ENCODE data around the gene TMEM163. TPM values are rescaled to one million over a fixed set of nuclear protein-coding genes. Genes with fewer than 3 reads are reported as not detected.
"Not testable (repeated sequence)": the region's sequence is repeated elsewhere in the genome, so short reads cannot be mapped to it uniquely, and the experiment has no call there.

TMEM163 gene
- total RNA-seq, 1 experiment from 2014 or later = 0.78 TPM

- DNase-seq (ENCODE audit: low read depth) = no peak
- in situ Hi-C loops (cut with HindIII; ENCODE audit: low pct_unique_long_range_greater_than_20kb, low sequenced_read_pairs) = no loop called here
These were observed 7.8 kb upstream of the TMEM163 start for GRCh38 chr2:134726645-134727044.

DNA sequence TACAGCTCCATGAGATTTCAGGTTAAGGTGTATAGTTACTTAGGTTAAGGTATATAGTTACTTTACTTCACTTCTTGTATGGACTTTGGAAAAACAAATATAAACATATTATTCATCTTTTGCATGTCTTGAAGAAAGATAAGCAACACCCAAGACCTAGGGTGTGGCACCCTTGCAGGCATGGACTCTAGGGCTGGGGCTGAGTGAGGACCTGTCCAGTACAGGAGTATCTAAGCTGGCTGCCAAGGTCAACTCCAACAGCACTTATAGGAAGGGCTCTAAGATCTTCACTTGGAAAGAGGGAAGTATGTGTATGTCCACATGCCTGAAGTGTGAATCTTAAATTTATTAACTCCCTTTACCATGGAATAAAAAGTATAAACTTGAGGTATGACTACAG is 7.1 kb upstream of the TMEM163 start:
- in situ Hi-C loops (cut with HindIII; ENCODE audit: low pct_unique_long_range_greater_than_20kb, low sequenced_read_pairs) = no loop called here
- DNase-seq (ENCODE audit: low read depth) = no peak

DNA sequence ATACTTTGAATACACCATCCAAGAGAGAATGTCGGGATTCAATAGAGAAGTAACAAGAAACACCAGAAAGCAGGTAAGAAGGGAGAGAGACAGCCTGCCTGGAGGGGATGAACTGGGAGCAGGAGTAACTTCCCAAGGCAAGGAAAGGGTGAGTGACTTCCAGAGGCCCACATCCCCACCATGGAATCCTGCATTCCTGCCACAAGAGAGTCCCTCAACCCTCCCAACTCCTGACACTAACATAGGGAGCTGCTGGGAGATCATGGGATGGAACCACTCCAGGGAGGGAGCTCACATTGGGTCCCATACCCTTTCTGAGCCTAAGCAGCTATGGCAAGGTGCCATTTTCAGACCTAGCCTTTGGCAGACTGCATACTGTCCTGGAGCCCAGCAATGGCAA is 5.5 kb upstream of the TMEM163 start:
- in situ Hi-C loops (cut with HindIII; ENCODE audit: low pct_unique_long_range_greater_than_20kb, low sequenced_read_pairs) = no loop called here
- no peak for DNase-seq (ENCODE audit: low read depth)

- in situ Hi-C loops (cut with HindIII; ENCODE audit: low pct_unique_long_range_greater_than_20kb, low sequenced_read_pairs) = not testable (repeated sequence)
These were observed 4.9 kb upstream of the TMEM163 start for GRCh38 chr2:134723742-134724141.

GRCh38 chr2:134722728-134723127 is 3.9 kb upstream of the TMEM163 start:
- in situ Hi-C loops (cut with HindIII; ENCODE audit: low pct_unique_long_range_greater_than_20kb, low sequenced_read_pairs) = no loop called here
- DNase-seq (ENCODE audit: low read depth) = no peak

More at GRCh38 chr2:134723742-134724141, 4.9 kb upstream of the TMEM163 start:
- not testable (repeated sequence) for DNase-seq (ENCODE audit: low read depth)

- in situ Hi-C loops (cut with HindIII; ENCODE audit: low pct_unique_long_range_greater_than_20kb, low sequenced_read_pairs) = no loop called here
- no peak for DNase-seq (ENCODE audit: low read depth)
These were observed 2.8 kb upstream of the TMEM163 start for GRCh38 chr2:134721596-134721995.

DNA sequence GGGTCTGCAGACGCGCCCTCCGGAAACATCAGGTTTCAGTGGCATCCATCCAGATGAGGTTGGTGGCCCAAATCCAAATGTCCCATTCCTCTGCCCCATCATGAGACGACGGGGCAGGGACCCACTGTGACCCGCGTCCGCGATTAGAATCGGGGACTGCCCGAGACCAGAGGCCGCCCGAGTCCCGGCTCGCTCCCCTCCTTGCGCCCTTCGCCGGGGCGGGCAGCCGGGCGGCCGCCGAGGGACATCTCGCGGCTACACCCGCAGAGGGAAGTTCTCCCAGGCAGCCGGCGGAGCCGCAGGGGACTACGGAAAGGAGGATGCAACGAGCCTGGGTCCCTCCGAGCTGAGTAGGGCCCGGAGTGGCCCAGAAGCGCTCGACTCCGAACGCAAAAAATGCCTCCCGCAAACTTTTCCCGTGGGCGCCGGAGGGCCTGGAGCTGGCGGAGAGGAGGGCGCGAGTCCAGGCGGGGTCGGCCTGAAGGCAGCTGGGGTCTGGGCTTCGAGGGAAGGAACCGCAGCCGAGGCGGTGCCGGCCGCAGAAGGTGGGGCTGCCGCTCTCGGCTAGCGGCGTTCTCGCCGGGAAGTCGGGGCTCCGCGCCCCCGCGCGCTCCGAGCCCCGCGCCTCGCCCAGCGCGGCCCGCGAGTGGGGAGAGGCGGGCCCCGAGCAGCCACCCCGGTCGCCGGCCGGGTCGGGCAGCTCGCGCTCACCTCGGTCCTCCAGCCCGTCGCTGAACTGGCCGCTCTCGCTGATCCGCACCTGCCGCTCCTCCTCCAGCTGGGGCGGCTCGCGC is 580 bp downstream of the TMEM163 start:
- no peak for DNase-seq (ENCODE audit: low read depth)
- in situ Hi-C loops (cut with HindIII; ENCODE audit: low pct_unique_long_range_greater_than_20kb, low sequenced_read_pairs) = no loop called here

DNA sequence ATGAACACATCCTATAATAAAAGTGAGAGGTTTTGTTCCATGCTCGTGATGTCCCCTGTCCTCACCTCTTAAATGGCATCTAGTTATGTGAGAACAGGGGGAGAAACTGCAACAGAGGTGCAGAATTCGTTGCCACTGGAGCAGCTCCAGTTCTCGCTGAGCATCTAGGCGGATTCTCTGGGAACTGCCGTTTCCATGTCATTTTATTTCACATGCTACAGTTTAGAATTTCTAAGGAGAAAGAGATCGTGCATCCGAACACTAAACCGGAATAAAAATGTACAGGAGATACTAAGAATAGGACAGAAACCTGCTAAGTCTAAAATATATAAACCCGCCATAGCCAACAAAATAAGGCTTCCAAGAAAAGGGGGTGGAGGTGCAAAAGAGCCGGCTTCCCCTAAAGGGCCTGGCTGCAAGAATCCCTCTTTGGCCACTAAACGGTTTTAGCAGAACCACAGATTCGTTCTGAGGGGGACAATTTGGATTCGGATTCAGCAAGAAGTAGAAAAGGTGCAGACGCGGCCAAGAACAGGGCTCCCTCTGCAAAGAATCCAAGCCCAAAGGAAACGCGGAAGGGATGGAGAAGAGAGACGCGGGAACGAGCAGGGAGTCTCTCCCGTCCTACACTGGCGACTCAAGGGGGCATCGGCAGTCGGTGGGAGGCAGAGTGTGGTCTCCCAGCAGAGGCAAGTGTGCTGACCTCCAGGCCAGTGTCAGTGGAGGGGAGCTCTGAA is 1.3 kb downstream of the TMEM163 start:
- DNase-seq (ENCODE audit: low read depth) = no peak
- in situ Hi-C loops (cut with HindIII; ENCODE audit: low pct_unique_long_range_greater_than_20kb, low sequenced_read_pairs) = no loop called here

DNA sequence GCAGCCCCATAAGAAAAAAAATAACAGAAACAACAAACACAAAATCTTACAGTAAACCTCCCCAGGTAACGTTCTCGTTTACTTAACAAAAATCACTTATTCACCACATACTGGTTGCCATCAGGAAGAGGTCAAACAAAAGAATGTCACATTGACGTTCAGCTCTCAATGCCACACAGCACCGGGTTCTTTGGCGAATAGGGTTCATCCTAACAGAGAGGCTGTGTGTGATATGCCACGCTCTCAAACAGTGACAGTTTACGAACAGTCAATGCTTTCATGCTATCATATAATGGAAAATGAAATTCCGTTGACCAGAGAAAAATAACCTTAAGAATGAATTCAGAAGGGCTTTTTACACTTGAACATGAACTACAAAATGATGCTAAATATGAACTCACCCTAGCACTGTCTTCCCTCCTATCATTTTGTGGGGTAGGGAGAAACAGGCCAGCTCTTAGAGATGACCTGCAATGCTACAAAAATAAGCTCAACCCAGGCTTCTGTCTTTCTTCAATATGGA is 2.0 kb downstream of the TMEM163 start:
- no peak for DNase-seq (ENCODE audit: low read depth)
- in situ Hi-C loops (cut with HindIII; ENCODE audit: low pct_unique_long_range_greater_than_20kb, low sequenced_read_pairs) = no loop called here

DNA sequence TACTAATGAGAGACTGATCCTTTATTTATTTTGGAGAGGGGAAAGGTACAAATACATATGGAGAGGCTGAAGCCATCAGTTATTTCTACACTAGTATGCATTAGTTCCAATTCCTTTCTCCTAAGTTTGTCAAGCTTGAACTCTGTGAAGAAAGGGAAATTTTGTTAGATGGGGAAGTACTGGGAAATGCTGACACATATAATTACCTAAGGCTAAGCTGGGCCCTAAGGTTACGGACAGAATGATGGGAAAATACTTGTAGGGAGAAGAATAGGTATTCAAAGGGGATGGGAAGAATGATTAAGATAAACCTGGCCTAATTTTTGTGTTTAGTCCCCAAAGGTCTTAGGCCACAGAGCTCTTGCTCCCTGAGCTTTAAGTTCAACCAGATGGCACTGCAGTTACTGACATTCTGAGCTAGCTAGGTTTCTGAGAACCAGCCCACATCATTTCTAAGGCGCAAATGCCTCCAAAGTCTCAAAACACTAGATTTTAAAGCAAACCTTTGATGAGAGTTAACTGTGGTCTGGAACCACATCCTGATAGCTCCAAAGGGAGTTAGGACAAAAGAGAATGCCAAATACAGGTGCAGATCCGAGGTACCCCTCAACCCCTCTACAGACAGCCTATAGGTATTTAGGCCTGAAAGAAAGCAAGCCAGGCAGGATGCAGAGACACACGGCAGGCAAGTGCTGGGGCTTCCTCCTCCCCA is 2.7 kb downstream of the TMEM163 start:
- in situ Hi-C loops (cut with HindIII; ENCODE audit: low pct_unique_long_range_greater_than_20kb, low sequenced_read_pairs) = no loop called here
- no peak for DNase-seq (ENCODE audit: low read depth)

DNA sequence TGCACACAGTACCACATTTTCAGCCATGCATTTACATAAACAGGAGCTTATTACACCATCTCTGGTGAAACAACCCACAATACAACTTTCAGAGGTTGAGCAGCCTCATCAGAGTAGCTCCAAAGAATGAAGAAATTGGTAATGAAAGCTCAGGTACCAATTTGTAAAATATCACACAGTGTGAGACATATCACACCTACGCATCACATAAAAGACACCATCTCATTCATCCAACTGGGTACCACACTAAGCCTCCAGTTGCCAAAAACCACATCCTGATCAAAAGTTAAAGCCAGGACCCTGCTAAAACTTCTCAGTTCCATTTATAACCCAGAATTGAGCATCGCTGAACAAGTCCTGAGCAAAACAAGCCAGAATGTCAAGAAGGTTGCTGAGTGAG is 4.6 kb downstream of the TMEM163 start:
- DNase-seq (ENCODE audit: low read depth) = no peak
- in situ Hi-C loops (cut with HindIII; ENCODE audit: low pct_unique_long_range_greater_than_20kb, low sequenced_read_pairs) = no loop called here

DNA sequence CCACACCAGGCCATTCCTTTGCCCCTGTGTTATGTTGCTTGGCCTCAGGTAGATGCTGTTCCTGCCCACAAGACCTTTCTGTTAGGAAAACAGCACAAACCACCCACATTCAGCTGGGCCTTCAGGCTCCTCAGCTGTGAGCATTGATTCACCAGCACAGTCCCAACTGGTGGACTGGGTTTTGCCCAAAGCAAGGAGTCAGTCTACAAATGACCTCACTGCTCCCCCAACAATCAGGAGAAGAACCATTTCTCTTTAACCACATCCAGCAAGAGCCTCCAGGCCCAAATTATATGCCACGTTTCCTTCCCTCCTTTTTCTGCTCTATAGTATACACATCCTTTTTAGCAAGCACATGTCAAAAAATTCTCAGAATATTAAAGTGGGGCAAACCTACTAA is 5.2 kb downstream of the TMEM163 start:
- DNase-seq (ENCODE audit: low read depth) = no peak
- in situ Hi-C loops (cut with HindIII; ENCODE audit: low pct_unique_long_range_greater_than_20kb, low sequenced_read_pairs) = no loop called here

DNA sequence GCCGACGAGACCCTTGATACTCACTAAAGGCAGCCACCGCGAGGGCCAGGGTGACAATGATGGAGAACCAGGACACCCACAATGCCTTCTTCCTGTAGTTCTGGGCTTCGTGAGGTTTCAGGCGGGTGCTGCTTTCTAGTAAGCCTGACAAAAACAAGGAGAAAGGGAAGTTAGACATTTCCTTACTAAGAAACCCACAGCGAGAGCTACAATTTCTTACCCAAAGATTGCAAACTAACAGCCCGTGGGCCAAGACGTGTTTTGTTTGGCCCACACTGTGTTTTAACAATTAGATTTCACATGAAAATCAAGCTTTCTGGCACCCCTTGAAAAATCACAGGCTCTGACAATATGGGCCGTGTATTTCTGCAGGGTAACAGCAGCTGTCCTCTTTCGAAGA is 5.6 kb downstream of the TMEM163 start:
- DNase-seq (ENCODE audit: low read depth) = no peak
- in situ Hi-C loops (cut with HindIII; ENCODE audit: low pct_unique_long_range_greater_than_20kb, low sequenced_read_pairs) = no loop called here

DNA sequence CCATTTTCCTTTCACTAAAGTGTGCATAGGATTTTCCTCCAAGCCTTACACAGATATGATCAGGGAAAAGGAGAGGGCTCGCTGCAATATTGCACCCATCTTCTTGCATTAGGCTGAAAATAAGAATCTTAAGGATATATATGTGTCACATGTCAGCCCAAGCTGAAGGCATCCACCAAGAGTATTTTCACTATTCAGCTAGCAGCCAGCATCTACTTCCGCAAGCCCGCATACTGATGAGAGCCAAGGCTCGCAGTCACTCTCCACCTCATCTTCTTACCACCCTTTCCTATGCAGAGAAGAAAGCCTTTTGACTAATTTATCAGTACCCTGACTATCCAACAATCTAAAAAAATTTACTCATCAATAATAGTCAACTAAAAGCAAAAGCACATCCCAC is 6.1 kb downstream of the TMEM163 start:
- DNase-seq (ENCODE audit: low read depth) = no peak
- in situ Hi-C loops (cut with HindIII; ENCODE audit: low pct_unique_long_range_greater_than_20kb, low sequenced_read_pairs) = no loop called here

GRCh38 chr2:134712299-134712698 is 6.5 kb downstream of the TMEM163 start:
- DNase-seq (ENCODE audit: low read depth) = no peak
- in situ Hi-C loops (cut with HindIII; ENCODE audit: low pct_unique_long_range_greater_than_20kb, low sequenced_read_pairs) = no loop called here

- in situ Hi-C loops (cut with HindIII; ENCODE audit: low pct_unique_long_range_greater_than_20kb, low sequenced_read_pairs) = no loop called here
- no peak for DNase-seq (ENCODE audit: low read depth)
These were observed 7.1 kb downstream of the TMEM163 start for GRCh38 chr2:134711692-134712091.

DNA sequence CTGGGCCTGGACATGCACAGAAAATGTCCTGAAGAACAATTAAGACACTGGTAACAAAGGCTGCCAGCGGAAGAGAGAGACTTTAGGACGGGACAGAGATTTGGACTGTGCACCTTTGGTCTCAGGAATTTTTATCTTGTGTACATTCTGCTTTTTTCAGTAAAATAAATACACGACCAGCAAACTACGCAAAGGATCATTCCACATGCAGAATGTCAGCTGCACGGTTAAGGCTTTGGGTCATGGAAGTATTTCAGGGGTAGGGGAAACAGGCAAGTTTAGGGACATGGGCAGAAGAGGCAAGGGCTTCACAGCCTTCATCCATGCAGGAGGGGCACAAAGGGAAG is 11.5 kb downstream of the TMEM163 start:
- in situ Hi-C loops (cut with HindIII; ENCODE audit: low pct_unique_long_range_greater_than_20kb, low sequenced_read_pairs) = no loop called here
- DNase-seq (ENCODE audit: low read depth) = no peak

GRCh38 chr2:134706587-134707329 is 12.0 kb downstream of the TMEM163 start:
- no peak for DNase-seq (ENCODE audit: low read depth)
- in situ Hi-C loops (cut with HindIII; ENCODE audit: low pct_unique_long_range_greater_than_20kb, low sequenced_read_pairs) = no loop called here

All from Caki2 (cell line).